Measurements from ENCODE around the gene RADIL. TPM values are rescaled to one million over a fixed set of nuclear protein-coding genes. Genes with fewer than 3 reads are reported as not detected.

RADIL gene
- total and polyA plus RNA-seq, 2 of the 13 experiments (the other 11 are each of a cell fraction or from before 2014, with no cell fraction given), result 0.05 to 0.09 TPM

GRCh38 chr7:4883372-4884144 is at the start of gene RADIL (continued):
- TF ChIP-seq ZNF101 (CRISPR knock-in tag; IDR thresholded peaks at IDR 0.05; ENCODE audit: borderline replicate concordance, low read depth) (no peak), RFX1 (IDR thresholded peaks at IDR 0.05) (peak; percentile 72), ISX (CRISPR knock-in tag; conservative IDR thresholded peaks at IDR 0.05) (no peak), ZNF616 (CRISPR knock-in tag; IDR thresholded peaks at IDR 0.05; ENCODE audit: low read depth) (no peak), IRX3 (CRISPR knock-in tag; IDR thresholded peaks at IDR 0.05; ENCODE audit: borderline replicate concordance, low read depth) (no peak), AGO1 (IDR thresholded peaks at IDR 0.05; ENCODE audit: low read depth, low read length, poor library complexity, severe bottlenecking) (no peak), CEBPZ (IDR thresholded peaks at IDR 0.05; ENCODE audit: low read length) (no peak), STAT6 (CRISPR knock-in tag; IDR thresholded peaks at IDR 0.05; ENCODE audit: borderline replicate concordance) (no peak), ZNF292 (CRISPR knock-in tag; IDR thresholded peaks at IDR 0.05; ENCODE audit: borderline replicate concordance, low read depth) (no peak), MXI1 (IDR thresholded peaks at IDR 0.05; ENCODE audit: borderline replicate concordance, low read depth, low read length) (peak; percentile 44; the same call in 1 of the 3 replicates), ZHX2 (IDR thresholded peaks at IDR 0.05; ENCODE audit: low read depth) (no peak), ZHX2 (CRISPR knock-in tag; IDR thresholded peaks at IDR 0.05; ENCODE audit: borderline replicate concordance) (no peak; the same call in 1 of the 2 replicates), ZNF280B (CRISPR knock-in tag; IDR thresholded peaks at IDR 0.05; ENCODE audit: borderline replicate concordance) (no peak)
